ENCODE results near the gene PAM. TPM values are rescaled to one million over a fixed set of nuclear protein-coding genes. Genes with fewer than 3 reads are reported as not detected.

The PAM gene
- total RNA-seq, 3 donors from 2014 or later, result 159 to 227 (median 193) TPM

DNA sequence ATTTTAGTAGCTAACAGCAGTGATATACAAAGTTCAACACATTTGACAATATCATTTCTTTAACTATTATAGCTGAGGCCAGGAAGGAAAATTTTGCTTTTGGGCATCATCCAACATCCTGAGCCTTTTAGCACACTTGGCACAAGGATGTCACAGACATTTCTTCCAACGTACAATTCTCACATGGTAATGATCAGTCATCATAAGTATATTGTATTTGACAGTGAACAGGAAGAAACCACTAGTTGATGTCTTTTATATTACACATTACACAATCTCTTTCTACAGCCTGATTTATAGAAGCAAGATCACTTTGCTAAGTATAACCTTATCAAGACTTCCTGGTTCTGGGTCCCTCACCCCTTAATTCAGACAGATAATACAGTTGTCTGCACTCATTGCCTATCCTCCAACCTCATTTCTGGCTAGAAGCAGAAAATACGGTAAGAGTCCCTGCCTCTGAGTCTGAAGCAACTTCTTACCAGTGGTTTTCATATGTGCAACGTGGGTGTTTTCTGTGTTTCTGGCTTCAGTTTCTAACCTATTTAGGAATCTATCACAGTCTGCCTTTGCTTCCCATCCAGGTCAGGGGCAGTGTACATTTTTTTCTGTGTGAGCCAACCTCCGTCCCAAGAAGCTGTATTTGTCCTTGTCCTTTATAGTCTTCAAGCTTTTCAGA, 167.8 kb downstream of the PAM start:
- H3K4me1 ChIP-seq, result no peaks in the 10 kb centered on the region
- no peaks in the 10 kb centered on the region for H3K36me3 ChIP-seq
- DNase-seq (ENCODE audit: low spot score in 2 of 2), result no peak
- no peak overlapping the region for H3K4me3 ChIP-seq
- H3K27me3 ChIP-seq, result no peaks in the 10 kb centered on the region
- H3K9me3 ChIP-seq, result no peaks in the 10 kb centered on the region
- intact Hi-C loops (cut with DNase I; ENCODE audit: low total_unique reads), result no loop called here
- TF ChIP-seq, protein P1, sequence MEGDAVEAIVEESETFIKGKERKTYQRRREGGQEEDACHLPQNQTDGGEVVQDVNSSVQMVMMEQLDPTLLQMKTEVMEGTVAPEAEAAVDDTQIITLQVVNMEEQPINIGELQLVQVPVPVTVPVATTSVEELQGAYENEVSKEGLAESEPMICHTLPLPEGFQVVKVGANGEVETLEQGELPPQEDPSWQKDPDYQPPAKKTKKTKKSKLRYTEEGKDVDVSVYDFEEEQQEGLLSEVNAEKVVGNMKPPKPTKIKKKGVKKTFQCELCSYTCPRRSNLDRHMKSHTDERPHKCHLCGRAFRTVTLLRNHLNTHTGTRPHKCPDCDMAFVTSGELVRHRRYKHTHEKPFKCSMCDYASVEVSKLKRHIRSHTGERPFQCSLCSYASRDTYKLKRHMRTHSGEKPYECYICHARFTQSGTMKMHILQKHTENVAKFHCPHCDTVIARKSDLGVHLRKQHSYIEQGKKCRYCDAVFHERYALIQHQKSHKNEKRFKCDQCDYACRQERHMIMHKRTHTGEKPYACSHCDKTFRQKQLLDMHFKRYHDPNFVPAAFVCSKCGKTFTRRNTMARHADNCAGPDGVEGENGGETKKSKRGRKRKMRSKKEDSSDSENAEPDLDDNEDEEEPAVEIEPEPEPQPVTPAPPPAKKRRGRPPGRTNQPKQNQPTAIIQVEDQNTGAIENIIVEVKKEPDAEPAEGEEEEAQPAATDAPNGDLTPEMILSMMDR (IDR thresholded peaks at IDR 0.05), result no peak
- TF ChIP-seq POLR2A (IDR thresholded peaks at IDR 0.05) (no peak), POLR2AphosphoS5 (IDR thresholded peaks at IDR 0.05) (no peak)
- H3K27ac ChIP-seq, result no peak overlapping the region

DNA sequence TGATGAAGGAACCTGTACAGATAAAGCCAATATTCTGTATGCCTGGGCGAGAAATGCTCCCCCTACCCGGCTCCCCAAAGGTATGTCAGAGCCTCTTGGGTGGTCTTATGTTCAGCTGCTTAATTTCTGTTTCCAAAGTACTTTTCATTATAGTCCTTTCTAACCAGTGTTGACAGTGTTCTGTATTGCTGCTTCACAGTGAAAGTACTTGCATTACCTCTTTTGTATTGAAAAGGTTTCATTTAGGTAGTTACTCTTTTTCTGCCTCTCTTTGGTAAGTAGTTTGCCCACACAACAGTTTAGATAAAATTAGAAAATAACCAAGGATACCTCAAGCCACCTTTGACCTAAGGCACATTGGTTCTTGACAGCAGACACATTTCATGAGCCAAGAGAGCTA, 169.9 kb downstream of the PAM start:
- Histone ChIP-seq H3K9me3 (no peaks in the 10 kb centered on the region), H3K4me1 (no peaks in the 10 kb centered on the region), H3K36me3 (no peaks in the 10 kb centered on the region), H3K27me3 (no peaks in the 10 kb centered on the region), H3K27ac (no peak overlapping the region), H3K4me3 (no peak overlapping the region)
- no peak for TF ChIP-seq POLR2AphosphoS5 (IDR thresholded peaks at IDR 0.05)
- no peak for TF ChIP-seq POLR2A (IDR thresholded peaks at IDR 0.05)
- TF ChIP-seq, protein P1 (IDR thresholded peaks at IDR 0.05), result no peak
- intact Hi-C loops (cut with DNase I; ENCODE audit: low total_unique reads), result no loop called here
- no peak for DNase-seq (ENCODE audit: low spot score in 2 of 2)

DNA sequence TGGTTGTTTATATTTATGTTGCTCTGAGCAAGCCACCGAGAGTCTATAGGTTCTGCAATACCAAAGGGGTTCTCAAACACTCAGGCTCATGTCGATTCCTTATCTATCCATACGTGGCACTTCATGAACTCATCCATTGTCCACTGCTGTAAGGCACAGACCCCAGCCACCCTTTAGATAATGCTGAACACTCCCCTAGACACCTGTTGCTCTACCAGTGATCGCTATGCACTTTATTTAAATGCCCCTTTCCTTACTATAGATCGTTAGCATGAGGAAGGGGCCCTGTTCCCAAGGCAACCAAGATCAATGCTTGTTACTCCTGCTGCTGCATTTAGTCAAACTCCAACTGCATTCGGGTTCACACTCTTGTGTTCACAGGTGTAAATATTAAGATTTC, 171.9 kb downstream of the PAM start:
- intact Hi-C loops (cut with DNase I; ENCODE audit: low total_unique reads), result no loop called here
- no peak for DNase-seq (ENCODE audit: low spot score in 2 of 2)
- TF ChIP-seq, protein P1 (IDR thresholded peaks at IDR 0.05), result no peak
- TF ChIP-seq POLR2A (IDR thresholded peaks at IDR 0.05), result no peak
- TF ChIP-seq POLR2AphosphoS5 (IDR thresholded peaks at IDR 0.05), result no peak
- H3K27me3 ChIP-seq, result no peaks in the 10 kb centered on the region
- no peak overlapping the region for H3K27ac ChIP-seq
- no peaks in the 10 kb centered on the region for H3K36me3 ChIP-seq
- no peaks in the 10 kb centered on the region for H3K9me3 ChIP-seq
- no peak overlapping the region for H3K4me3 ChIP-seq
- H3K4me1 ChIP-seq, result no peaks in the 10 kb centered on the region

DNA sequence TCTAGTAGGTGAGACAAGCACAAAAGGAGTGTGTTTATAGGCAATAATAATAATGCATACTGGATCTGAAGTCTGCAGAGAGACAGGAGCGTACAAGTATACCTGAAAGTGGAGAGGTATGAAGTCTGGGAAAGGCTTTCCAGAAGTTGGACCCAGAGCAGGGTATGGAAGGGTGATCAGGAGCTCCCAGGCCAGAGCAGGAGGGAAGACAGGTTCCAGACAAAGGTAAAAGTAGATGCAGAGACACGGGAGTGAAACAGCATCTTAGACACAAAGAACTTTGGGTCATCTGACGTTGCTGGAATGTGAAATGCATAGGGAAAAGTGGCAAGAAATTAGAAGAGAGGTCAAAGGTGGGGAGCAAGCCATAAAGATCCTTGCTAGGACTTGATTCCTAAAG, 175.1 kb downstream of the PAM start:
- Histone ChIP-seq H3K36me3 (no peaks in the 10 kb centered on the region), H3K9me3 (no peaks in the 10 kb centered on the region), H3K27me3 (no peaks in the 10 kb centered on the region), H3K4me1 (no peaks in the 10 kb centered on the region), H3K4me3 (no peak overlapping the region), H3K27ac (no peak overlapping the region)
- intact Hi-C loops (cut with DNase I; ENCODE audit: low total_unique reads), result no loop called here
- TF ChIP-seq, protein P1 (IDR thresholded peaks at IDR 0.05), result no peak
- TF ChIP-seq POLR2A (IDR thresholded peaks at IDR 0.05), result no peak
- TF ChIP-seq POLR2AphosphoS5 (IDR thresholded peaks at IDR 0.05), result no peak
- DNase-seq (ENCODE audit: low spot score in 2 of 2), result no peak

DNA sequence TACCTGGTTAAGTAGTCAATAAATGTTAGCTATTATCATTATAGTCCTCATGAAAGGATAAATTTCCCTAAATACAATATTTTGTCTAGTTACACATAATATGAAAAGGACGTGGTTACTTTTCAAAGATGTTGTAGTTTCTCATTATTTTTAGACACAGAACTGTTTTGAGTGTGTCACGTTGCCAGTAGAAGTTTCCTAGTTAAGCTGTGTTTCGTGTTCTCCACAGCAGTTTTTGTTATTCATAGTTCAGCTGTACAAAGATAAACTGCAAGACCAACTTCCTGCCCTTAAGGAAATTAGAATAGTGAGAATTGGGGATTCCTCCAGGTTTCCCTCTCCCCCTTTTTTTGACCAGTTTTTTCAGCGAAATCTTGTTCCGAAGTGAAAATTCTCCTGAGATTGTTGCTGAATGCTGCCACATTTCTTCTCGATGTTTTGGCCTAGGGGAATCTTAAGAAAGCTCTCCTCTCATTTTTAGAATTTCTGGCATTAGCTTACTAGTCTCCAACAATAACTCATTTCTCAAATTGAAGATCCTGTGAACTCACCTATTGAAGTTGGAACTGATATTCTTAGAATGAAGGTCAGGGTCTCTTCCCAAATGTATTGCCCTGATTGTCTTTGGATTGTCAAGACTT, 176.1 kb downstream of the PAM start:
- Histone ChIP-seq H3K27me3 (no peaks in the 10 kb centered on the region), H3K36me3 (no peaks in the 10 kb centered on the region), H3K4me3 (no peak overlapping the region), H3K9me3 (no peaks in the 10 kb centered on the region), H3K4me1 (no peaks in the 10 kb centered on the region), H3K27ac (no peak overlapping the region)
- DNase-seq (ENCODE audit: low spot score in 2 of 2), result no peak
- TF ChIP-seq POLR2AphosphoS5 (IDR thresholded peaks at IDR 0.05) (no peak), POLR2A (IDR thresholded peaks at IDR 0.05) (no peak)
- TF ChIP-seq, protein P1 (IDR thresholded peaks at IDR 0.05), result no peak
- intact Hi-C loops (cut with DNase I; ENCODE audit: low total_unique reads), result no loop called here

Measured in breast epithelium (tissue), 4 donors.